AG09309 (cell line): ENCODE measurements around the gene DTX3.

Experiments
- DNase-seq: peaks from one replicate; pipeline ENCODE4 v3.0.0-alpha.2; 2010; ENCODE audit warnings: low read depth
- H3K4me3 ChIP-seq: 2 replicates; pipeline ENCODE4 v1.5.1; 2011; ENCODE audit warnings: mild to moderate bottlenecking, low read depth, low read length, moderate library complexity; ENCODE audit not compliant: control insufficient read depth
- CTCF ChIP-seq: IDR thresholded peaks from 2 replicates; pipeline ENCODE4 v1.5.1; 2011; ENCODE audit warnings: mild to moderate bottlenecking, low read depth, low read length, inconsistent platforms; ENCODE audit not compliant: insufficient read depth, control insufficient read depth; ENCODE audit errors: missing control alignments

The DTX3 gene

DNA sequence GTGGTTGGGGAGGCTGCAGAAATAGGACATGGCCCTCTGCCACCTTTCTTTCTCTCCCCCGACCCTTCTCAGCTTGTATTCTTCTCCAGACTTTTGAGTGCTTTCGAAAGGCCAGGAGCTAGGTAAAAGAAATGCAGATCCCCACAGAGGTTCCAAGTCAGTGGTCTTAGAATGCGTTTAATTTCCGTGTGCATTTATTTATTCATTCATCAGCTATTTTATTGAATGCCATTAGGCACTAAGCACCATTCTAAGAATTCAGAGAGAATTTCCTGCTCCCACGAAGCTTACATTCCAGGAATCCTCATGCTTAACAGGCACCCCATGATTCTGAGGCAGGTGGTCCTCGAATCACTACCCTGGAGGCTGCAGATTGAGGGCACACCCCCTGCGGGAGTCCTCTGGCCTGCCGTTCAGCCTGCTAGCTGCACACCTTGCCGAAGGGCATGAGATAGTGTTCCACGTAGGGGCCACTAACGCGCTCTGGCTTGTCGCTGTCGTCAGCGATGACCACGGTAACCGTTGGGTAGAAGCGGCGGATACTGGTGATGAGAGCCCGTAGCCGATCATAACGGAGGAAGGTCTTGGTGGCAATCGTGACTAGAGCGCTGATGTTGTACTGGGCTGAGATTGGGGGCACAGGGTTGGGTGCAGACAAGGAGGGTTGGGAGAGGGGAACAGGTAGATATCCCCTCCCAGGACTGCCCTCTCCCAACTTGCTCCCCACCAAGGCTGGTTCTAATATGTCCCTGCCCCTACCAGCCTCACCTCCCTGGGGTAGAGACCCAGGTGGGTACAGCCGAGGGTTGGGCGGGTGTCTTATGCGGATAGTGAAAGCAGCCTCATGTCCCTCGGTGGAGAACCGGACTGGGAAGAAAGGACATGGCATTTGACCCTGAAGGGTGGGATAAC, 23.9 kb downstream of the DTX3 start:
- no peak overlapping the region for H3K4me3 ChIP-seq
- no peak for DNase-seq
- TF ChIP-seq CTCF, result no peak

GRCh38 chr12:57629897-57630471, 25.4 kb downstream of the DTX3 start:
- no peak for DNase-seq
- H3K4me3 ChIP-seq, result no peak overlapping the region
- no peak for TF ChIP-seq CTCF

- TF ChIP-seq CTCF, result no peak
- DNase-seq, result no peak
- no peak overlapping the region for H3K4me3 ChIP-seq
These were observed 26.3 kb downstream of the DTX3 start for GRCh38 chr12:57630891-57631433.

- no peak for DNase-seq
- peak overlapping the region; percentile 59 for H3K4me3 ChIP-seq
- no peak for TF ChIP-seq CTCF
These were observed 27.0 kb downstream of the DTX3 start for GRCh38 chr12:57631566-57632072.

GRCh38 chr12:57632073-57632957, 27.7 kb downstream of the DTX3 start:
- peak overlapping the region; percentile 59 for H3K4me3 ChIP-seq
- no peak for TF ChIP-seq CTCF
- no peak for DNase-seq
